Measurements from ENCODE around the gene DIP2C. TPM values are rescaled to one million over a fixed set of nuclear protein-coding genes. Genes with fewer than 3 reads are reported as not detected.

Gene DIP2C
- polyA plus RNA-seq, 1 of the 3 experiments (the other 2 are of a cell fraction): 8.7 TPM

GRCh38 chr10:555281-555680, 134.2 kb downstream of the DIP2C start:
- H3F3A ChIP-seq (replicated peaks; ENCODE audit: insufficient read depth): peaks cover 10% of the 10 kb centered on the region
- no peak for DNase-seq
- no peak overlapping the region for H3K9ac ChIP-seq
- H3K27ac ChIP-seq (ENCODE audit: low read depth in 2 of 2, low read length in 1 of 2): no peak overlapping the region
- no peak overlapping the region for H3K4me2 ChIP-seq
- no peak overlapping the region for H2AFZ ChIP-seq (ENCODE audit: low read depth)
- no peaks in the 10 kb centered on the region for H3K9me3 ChIP-seq
- POLR2A ChIA-PET: no interaction called here
- no peaks in the 10 kb centered on the region for H3K27me3 ChIP-seq (ENCODE audit: insufficient read depth)
- H3K9me2 ChIP-seq: no peaks in the 10 kb centered on the region
- CTCF ChIA-PET: no interaction called here
- TF ChIP-seq CHD2 (IDR thresholded peaks at IDR 0.05; ENCODE audit: low read length, partially characterized antibody) (no peak), SIN3A (IDR thresholded peaks at IDR 0.05; ENCODE audit: borderline replicate concordance, low read depth, low read length) (no peak), PBX3 (IDR thresholded peaks at IDR 0.05) (no peak), MAX (IDR thresholded peaks at IDR 0.05; ENCODE audit: low read depth) (no peak), REST (IDR thresholded peaks at IDR 0.05; ENCODE audit: low read depth, low read length) (no peak), SMC3 (IDR thresholded peaks at IDR 0.05; ENCODE audit: low read depth, low read length) (no peak), GATA2 (CRISPR knock-in tag; IDR thresholded peaks at IDR 0.05) (no peak), ZBTB33 (IDR thresholded peaks at IDR 0.05; ENCODE audit: borderline replicate concordance, low read depth) (no peak), FOXM1 (IDR thresholded peaks at IDR 0.05; ENCODE audit: low read depth) (no peak), USF1 (IDR thresholded peaks at IDR 0.05; ENCODE audit: borderline replicate concordance, low read depth) (no peak), TAF1 (IDR thresholded peaks at IDR 0.05; ENCODE audit: borderline replicate concordance, low read depth, low read length) (no peak), NFIC (IDR thresholded peaks at IDR 0.05; ENCODE audit: borderline replicate concordance) (no peak), TCF12 (IDR thresholded peaks at IDR 0.05) (no peak), EZH2phosphoT487 (IDR thresholded peaks at IDR 0.05; ENCODE audit: borderline replicate concordance, low read depth) (no peak), MEF2A (IDR thresholded peaks at IDR 0.05; ENCODE audit: borderline replicate concordance, low read depth) (no peak), RFX5 (IDR thresholded peaks at IDR 0.05; ENCODE audit: low read length) (no peak), YY1 (IDR thresholded peaks at IDR 0.05; ENCODE audit: low read depth) (no peak)
- H3K4me3 ChIP-seq (ENCODE audit: low read depth in 2 of 2, low read length in 1 of 2): no peak overlapping the region
- peaks cover 5 to 14% of the 10 kb centered on the region in 2 experiments; a peak in 2 of 4 replicates for H3K4me1 ChIP-seq (ENCODE audit: control insufficient read depth in 1 of 2, insufficient read depth in 2 of 2, low read depth in 1 of 2, low read length in 1 of 2)
- H3K79me2 ChIP-seq (ENCODE audit: insufficient read depth): peaks cover 77% of the 10 kb centered on the region
- 89% methylated on average over 12 of the region's 12 CpGs for WGBS (ENCODE audit: low lambda C conversion rate)
- H3K36me3 ChIP-seq (replicated peaks in 1 of 2; ENCODE audit: control insufficient read depth in 1 of 2, insufficient read depth in 2 of 2, low read length in 1 of 2): no peaks in the 10 kb centered on the region
- H4K20me1 ChIP-seq (ENCODE audit: insufficient read depth): peaks cover 90% of the 10 kb centered on the region
